Activated CD8-positive, alpha-beta T cell treated with anti-CD3 and anti-CD28 coated beads, Interleukin-2, amount 10 ng/mL, durations not matched to agents 7 days and 5 days (primary cell): ENCODE data around the gene TCERG1L. TPM values are rescaled to one million over a fixed set of nuclear protein-coding genes. Genes with fewer than 3 reads are reported as not detected.

Experiments used
- ATAC-seq: fragments of 150-1000 bp; cut with Tn5 transposase; one replicate; pipeline ENCODE4 v1.10.0; 2021; ENCODE audit warnings: moderate library complexity
- CTCF ChIA-PET: fragments of 350-600 bp; sonication (Branson Sonifier 250); formaldehyde crosslinking; loops from one replicate; lab custom pipeline; 2021; ENCODE audit warnings: antibody characterized with exemption; lab: Charles Lee
- POLR2A ChIA-PET: fragments of 350-600 bp; sonication (Branson Sonifier 250); formaldehyde crosslinking; loops from one replicate; lab custom pipeline; 2021; ENCODE audit warnings: antibody characterized with exemption; lab: Charles Lee
- DNase-seq: peaks from one replicate; pipeline ENCODE4 v3.0.0-alpha.2; 2020
- H3K27ac Mint-ChIP-seq: one replicate; pipeline ENCODE4 v1.8.0; 2021; ENCODE audit warnings: mild to moderate bottlenecking, mixed read lengths
- H3K27me3 Mint-ChIP-seq: one replicate; pipeline ENCODE4 v1.8.0; 2021; ENCODE audit warnings: low read depth, mixed read lengths
- H3K36me3 Mint-ChIP-seq: one replicate; pipeline ENCODE4 v1.8.0; 2021; ENCODE audit warnings: low read depth, mixed read lengths
- H3K4me1 Mint-ChIP-seq: one replicate; pipeline ENCODE4 v1.8.0; 2021; ENCODE audit warnings: low read depth, mixed read lengths
- H3K4me3 Mint-ChIP-seq: one replicate; pipeline ENCODE4 v1.8.0; 2021; ENCODE audit warnings: mild to moderate bottlenecking, mixed read lengths
- H3K9me3 Mint-ChIP-seq: one replicate; pipeline ENCODE4 v1.8.0; 2022; ENCODE audit warnings: mixed read lengths; ENCODE audit not compliant: insufficient read depth
- total RNA-seq, 2 experiments: library from RNA; stranded (reverse); gene quantifications; one replicate each; pipeline ENCODE4 v1.2.3, GENCODE V29; 2021

The TCERG1L gene
- total RNA-seq, 2 experiments from 2014 or later, result 0.08 TPM; not detected in 1

- no peaks in the 10 kb centered on the region for H3K9me3 Mint-ChIP-seq
- no peaks in the 10 kb centered on the region for H3K27me3 Mint-ChIP-seq
- ChIA-PET CTCF (no interaction called here), POLR2A (no interaction called here)
- no peak overlapping the region for H3K4me3 Mint-ChIP-seq
- no peak overlapping the region for H3K27ac Mint-ChIP-seq
- DNase-seq (no peak), ATAC-seq (no peak)
- H3K36me3 Mint-ChIP-seq, result no peaks in the 10 kb centered on the region
- no peaks in the 10 kb centered on the region for H3K4me1 Mint-ChIP-seq
Measured at GRCh38 chr10:131250454-131251145, 60.9 kb downstream of the TCERG1L start.

- Mint-ChIP-seq H3K27me3 (no peaks in the 10 kb centered on the region), H3K4me3 (no peak overlapping the region), H3K9me3 (no peaks in the 10 kb centered on the region), H3K4me1 (no peaks in the 10 kb centered on the region), H3K27ac (no peak overlapping the region), H3K36me3 (no peaks in the 10 kb centered on the region)
- ChIA-PET POLR2A (no interaction called here), CTCF (no interaction called here)
- no peak for ATAC-seq
- DNase-seq, result no peak
Measured at GRCh38 chr10:131249955-131250344, 61.6 kb downstream of the TCERG1L start.

GRCh38 chr10:131249238-131249954 lies 62.1 kb downstream of the TCERG1L start:
- no peak for ATAC-seq
- no peaks in the 10 kb centered on the region for H3K4me1 Mint-ChIP-seq
- no peaks in the 10 kb centered on the region for H3K9me3 Mint-ChIP-seq
- H3K4me3 Mint-ChIP-seq, result no peak overlapping the region
- POLR2A ChIA-PET, result no interaction called here
- no peak for DNase-seq
- no peaks in the 10 kb centered on the region for H3K36me3 Mint-ChIP-seq
- CTCF ChIA-PET, result no interaction called here
- H3K27me3 Mint-ChIP-seq, result no peaks in the 10 kb centered on the region
- no peak overlapping the region for H3K27ac Mint-ChIP-seq

- H3K4me3 Mint-ChIP-seq, result no peak overlapping the region
- no peaks in the 10 kb centered on the region for H3K9me3 Mint-ChIP-seq
- no peaks in the 10 kb centered on the region for H3K36me3 Mint-ChIP-seq
- H3K27ac Mint-ChIP-seq, result no peak overlapping the region
- ChIA-PET CTCF (no interaction called here), POLR2A (no interaction called here)
- no peaks in the 10 kb centered on the region for H3K27me3 Mint-ChIP-seq
- DNase-seq (no peak), ATAC-seq (no peak)
- no peaks in the 10 kb centered on the region for H3K4me1 Mint-ChIP-seq
Measured at GRCh38 chr10:131248376-131249165, 63.0 kb downstream of the TCERG1L start.

GRCh38 chr10:131247873-131248272 lies 63.6 kb downstream of the TCERG1L start:
- Mint-ChIP-seq H3K27me3 (no peaks in the 10 kb centered on the region), H3K27ac (no peak overlapping the region), H3K4me1 (no peaks in the 10 kb centered on the region), H3K4me3 (no peak overlapping the region), H3K36me3 (no peaks in the 10 kb centered on the region), H3K9me3 (no peaks in the 10 kb centered on the region)
- CTCF ChIA-PET, result no interaction called here
- ATAC-seq, result no peak
- POLR2A ChIA-PET, result no interaction called here
- DNase-seq, result no peak

GRCh38 chr10:131246775-131247174 lies 64.7 kb downstream of the TCERG1L start:
- no peaks in the 10 kb centered on the region for H3K9me3 Mint-ChIP-seq
- no peaks in the 10 kb centered on the region for H3K4me1 Mint-ChIP-seq
- POLR2A ChIA-PET, result no interaction called here
- CTCF ChIA-PET, result no interaction called here
- H3K27ac Mint-ChIP-seq, result no peak overlapping the region
- no peak for ATAC-seq
- H3K4me3 Mint-ChIP-seq, result no peak overlapping the region
- DNase-seq, result no peak
- no peaks in the 10 kb centered on the region for H3K27me3 Mint-ChIP-seq
- no peaks in the 10 kb centered on the region for H3K36me3 Mint-ChIP-seq

- H3K36me3 Mint-ChIP-seq, result no peaks in the 10 kb centered on the region
- no peak for ATAC-seq
Measured at GRCh38 chr10:131246089-131246488, 65.4 kb downstream of the TCERG1L start.

GRCh38 chr10:131245475-131246059 lies 66.0 kb downstream of the TCERG1L start:
- CTCF ChIA-PET, result no interaction called here
- H3K36me3 Mint-ChIP-seq, result no peaks in the 10 kb centered on the region
- POLR2A ChIA-PET, result no interaction called here
- ATAC-seq (no peak), DNase-seq (no peak)
- H3K4me1 Mint-ChIP-seq, result no peaks in the 10 kb centered on the region
- H3K4me3 Mint-ChIP-seq, result no peak overlapping the region
- no peak overlapping the region for H3K27ac Mint-ChIP-seq
- H3K27me3 Mint-ChIP-seq, result no peaks in the 10 kb centered on the region
- H3K9me3 Mint-ChIP-seq, result no peaks in the 10 kb centered on the region

More at GRCh38 chr10:131246089-131246488, 65.4 kb downstream of the TCERG1L start:
- DNase-seq, result no peak
- Mint-ChIP-seq H3K27ac (no peak overlapping the region), H3K9me3 (no peaks in the 10 kb centered on the region), H3K4me1 (no peaks in the 10 kb centered on the region), H3K4me3 (no peak overlapping the region), H3K27me3 (no peaks in the 10 kb centered on the region)
- POLR2A ChIA-PET, result no interaction called here
- CTCF ChIA-PET, result no interaction called here

GRCh38 chr10:131244836-131245235 lies 66.7 kb downstream of the TCERG1L start:
- Mint-ChIP-seq H3K27me3 (no peaks in the 10 kb centered on the region), H3K4me3 (no peak overlapping the region), H3K4me1 (no peaks in the 10 kb centered on the region), H3K27ac (no peak overlapping the region), H3K36me3 (no peaks in the 10 kb centered on the region), H3K9me3 (no peaks in the 10 kb centered on the region)
- ATAC-seq (no peak), DNase-seq (no peak)
- CTCF ChIA-PET, result no interaction called here
- POLR2A ChIA-PET, result no interaction called here

- ATAC-seq, result no peak
- POLR2A ChIA-PET, result no interaction called here
- DNase-seq, result no peak
- CTCF ChIA-PET, result no interaction called here
- H3K4me3 Mint-ChIP-seq, result no peak overlapping the region
- H3K36me3 Mint-ChIP-seq, result no peaks in the 10 kb centered on the region
- no peaks in the 10 kb centered on the region for H3K9me3 Mint-ChIP-seq
- no peak overlapping the region for H3K27ac Mint-ChIP-seq
- H3K4me1 Mint-ChIP-seq, result no peaks in the 10 kb centered on the region
- no peaks in the 10 kb centered on the region for H3K27me3 Mint-ChIP-seq
Measured at GRCh38 chr10:131243076-131243475, 68.4 kb downstream of the TCERG1L start.

GRCh38 chr10:131242007-131242406 lies 69.5 kb downstream of the TCERG1L start:
- Mint-ChIP-seq H3K36me3 (no peaks in the 10 kb centered on the region), H3K4me1 (no peaks in the 10 kb centered on the region), H3K27ac (no peak overlapping the region), H3K9me3 (no peaks in the 10 kb centered on the region), H3K27me3 (no peaks in the 10 kb centered on the region), H3K4me3 (no peak overlapping the region)
- ChIA-PET CTCF (no interaction called here), POLR2A (no interaction called here)
- ATAC-seq (no peak), DNase-seq (no peak)

- no peak overlapping the region for H3K4me3 Mint-ChIP-seq
- ATAC-seq, result no peak
- no peaks in the 10 kb centered on the region for H3K4me1 Mint-ChIP-seq
- POLR2A ChIA-PET, result no interaction called here
- H3K27ac Mint-ChIP-seq, result no peak overlapping the region
- CTCF ChIA-PET, result no interaction called here
- H3K9me3 Mint-ChIP-seq, result no peaks in the 10 kb centered on the region
- DNase-seq, result no peak
- no peaks in the 10 kb centered on the region for H3K27me3 Mint-ChIP-seq
- H3K36me3 Mint-ChIP-seq, result no peaks in the 10 kb centered on the region
Measured at GRCh38 chr10:131240691-131241090, 70.8 kb downstream of the TCERG1L start.
